ENCODE results near the gene PRELID3B.

GRCh38 chr20:59023616-59024015 lies 19.0 kb downstream of the PRELID3B start:
- TF ChIP-seq KLF13 (CRISPR knock-in tag; IDR thresholded peaks at IDR 0.05), result no peak
- no peak for TF ChIP-seq CERS6 (CRISPR knock-in tag; IDR thresholded peaks at IDR 0.05)
- no peak for TF ChIP-seq PRPF4 (IDR thresholded peaks at IDR 0.05; ENCODE audit: low read depth, low read length, poor library complexity, severe bottlenecking)
- TF ChIP-seq PLRG1 (conservative IDR thresholded peaks at IDR 0.05), result no peak
- no peak for TF ChIP-seq SMARCC2 (IDR thresholded peaks at IDR 0.05)
- no peak for TF ChIP-seq KLF9 (CRISPR knock-in tag; IDR thresholded peaks at IDR 0.05; ENCODE audit: low read depth)
- no peak for TF ChIP-seq ZNF317 (CRISPR knock-in tag; IDR thresholded peaks at IDR 0.05)
- TF ChIP-seq SUZ12 (IDR thresholded peaks at IDR 0.05; ENCODE audit: low read depth, low read length), result no peak
- no peak for TF ChIP-seq MNT (IDR thresholded peaks at IDR 0.05)

Measured in HepG2 (cell line).